B cell (primary cell): ENCODE results near the gene PAX6. TPM values are rescaled to one million over a fixed set of nuclear protein-coding genes. Genes with fewer than 3 reads are reported as not detected.

Source experiments
- ATAC-seq: fragments of 200-7000 bp; cut with Tn5 transposase; one replicate; pipeline ENCODE4 v1.10.0; 2021; ENCODE audit warnings: low read depth, mild to moderate bottlenecking, moderate number of reproducible peaks, moderate library complexity
- CTCF ChIA-PET: fragments of 350-600 bp; sonication (Branson Sonifier 250); formaldehyde crosslinking; loops from one replicate; lab custom pipeline; 2021; ENCODE audit warnings: antibody characterized with exemption, inconsistent platforms; lab: Charles Lee
- POLR2A ChIA-PET: fragments of 350-600 bp; sonication (Branson Sonifier 250); formaldehyde crosslinking; loops from one replicate; lab custom pipeline; 2021; ENCODE audit warnings: antibody characterized with exemption; lab: Charles Lee
- DNase-seq: peaks from one replicate; pipeline ENCODE4 v3.0.0; 2013
- H2AFZ ChIP-seq: 2 replicates; pipeline ENCODE4 v1.6.1; 2012; ENCODE audit warnings: mild to moderate bottlenecking, low read depth, low read length; ENCODE audit not compliant: insufficient read depth, poor library complexity, severe bottlenecking
- H3K27ac ChIP-seq, 2 donors: 1 replicate in 1 of 2; 2 replicates in 1 of 2; pipeline ENCODE4 v1.5.1; 2012 to 2013; ENCODE audit warnings: low read length in 2 of 2, mild to moderate bottlenecking in 2 of 2, moderate library complexity in 1 of 2
- H3K27me3 ChIP-seq, 4 experiments: fragments of 200-600 bp in 1 of 4; sonication (generic) in 1 of 4; replicated peaks in 1 of 4; 1 replicate in 2 of 4; 2 replicates in 2 of 4; pipeline versions ENCODE4 v1.6.1 to v1.7.0; 2013 to 2016; ENCODE audit warnings: low read length in 3 of 4, mild to moderate bottlenecking in 2 of 4, mixed read lengths in 1 of 4, moderate library complexity in 1 of 4; ENCODE audit not compliant: insufficient read depth in 4 of 4, control insufficient read depth in 3 of 4; ENCODE audit errors: control extremely low read depth in 1 of 4
- H3K36me3 ChIP-seq, 2 experiments: replicated peaks in 1 of 2; 1 replicate in 1 of 2; 2 replicates in 1 of 2; pipeline versions ENCODE4 v1.6.1 to v1.7.1; 2013; ENCODE audit warnings: low read length in 1 of 2; ENCODE audit not compliant: insufficient read depth in 2 of 2, control insufficient read depth in 1 of 2; ENCODE audit errors: control extremely low read depth in 1 of 2, extremely low read depth in 1 of 2
- H3K4me1 ChIP-seq, 2 donors: fragments of 200-600 bp in 1 of 2; sonication (generic) in 1 of 2; 1 replicate in 1 of 2; 2 replicates in 1 of 2; pipeline versions ENCODE4 v1.5.1 to v1.6.1; 2013 to 2017; ENCODE audit warnings: low read length in 2 of 2; ENCODE audit not compliant: control insufficient read depth in 2 of 2, insufficient read depth in 2 of 2
- H3K4me2 ChIP-seq: replicated peaks from 2 replicates; pipeline ENCODE3; 2012; ENCODE audit warnings: mild to moderate bottlenecking, low read depth, low read length; ENCODE audit not compliant: poor library complexity, severe bottlenecking
- H3K4me3 ChIP-seq, 5 experiments: fragments of 200-600 bp in 1 of 5; sonication (generic) in 1 of 5; 1 replicate in 3 of 5; 2 replicates in 2 of 5; pipeline versions ENCODE4 v1.5.1 to v1.7.0; 2011 to 2016; ENCODE audit warnings: low read length in 4 of 5, mild to moderate bottlenecking in 4 of 5, low read depth in 2 of 5, control low read depth in 1 of 5, moderate library complexity in 1 of 5; ENCODE audit not compliant: insufficient read depth in 1 of 5; ENCODE audit errors: control extremely low read depth in 1 of 5, extremely low read depth in 1 of 5
- H3K79me2 ChIP-seq: fragments of 200-600 bp; sonication (generic); one replicate; pipeline ENCODE4 v1.6.0; 2016; ENCODE audit warnings: low read length; ENCODE audit not compliant: control insufficient read depth, insufficient read depth
- H3K9ac ChIP-seq: fragments of 200-600 bp; sonication (generic); 2 replicates; pipeline ENCODE4 v1.6.1; 2017; ENCODE audit warnings: mild to moderate bottlenecking, low read length, moderate library complexity
- H3K9me3 ChIP-seq, 3 donors: one replicate each; pipeline versions ENCODE4 v1.6.1 to v1.7.1; 2013; ENCODE audit warnings: low read length in 2 of 3; ENCODE audit not compliant: control insufficient read depth in 2 of 3, insufficient read depth in 1 of 3; ENCODE audit errors: control extremely low read depth in 1 of 3
- H4K20me1 ChIP-seq: 2 replicates; pipeline ENCODE4 v1.6.0; 2012; ENCODE audit warnings: mild to moderate bottlenecking, low read length; ENCODE audit not compliant: insufficient read depth, control insufficient read depth, poor library complexity, severe bottlenecking
- H3K27ac Mint-ChIP-seq: one replicate; pipeline ENCODE4 v1.8.0; 2021; ENCODE audit warnings: mixed read lengths
- H3K27me3 Mint-ChIP-seq: one replicate; pipeline ENCODE4 v1.8.0; 2021; ENCODE audit warnings: mixed read lengths
- H3K4me1 Mint-ChIP-seq: one replicate; pipeline ENCODE4 v1.8.0; 2021; ENCODE audit warnings: mixed read lengths
- H3K4me3 Mint-ChIP-seq: one replicate; pipeline ENCODE4 v1.8.0; 2021; ENCODE audit warnings: mixed read lengths
- H3K9me3 Mint-ChIP-seq: one replicate; pipeline ENCODE4 v1.8.0; 2022; ENCODE audit warnings: mixed read lengths; ENCODE audit not compliant: insufficient read depth
- EZH2 ChIP-seq: IDR thresholded peaks from 2 replicates; pipeline ENCODE4 v1.6.1; 2012; ENCODE audit warnings: borderline replicate concordance, low read depth, mild to moderate bottlenecking, moderate library complexity, low read length; ENCODE audit not compliant: insufficient read depth, poor library complexity, severe bottlenecking
- WGBS: methylation state at CpG from one replicate; pipeline ENCODE4 v1.1.5; 2013; ENCODE audit warnings: missing lambda C conversion rate; ENCODE audit not compliant: insufficient coverage; 5-methylcytosine and 5-hydroxymethylcytosine counted together
- intact Hi-C: fragments of 100-400 bp; cut with micrococcal nuclease; formaldehyde crosslinking; loops from one replicate; pipeline ENCODE4 v1.10.0; 2022
- polyA plus RNA-seq: library from polyadenylated mRNA; depleted of rRNA; stranded (reverse); fragments of >200 nt; gene quantifications from 2 replicates; pipeline ENCODE4 v1.2.3, GENCODE V29; 2012
- total RNA-seq, 2 donors: library from RNA; stranded (reverse); fragments of 120-200 nt in 1 of 2; gene quantifications; 1 replicate in 1 of 2; 2 replicates in 1 of 2; pipeline versions ENCODE4 v1.2.3 to v1.2.4, GENCODE V29; 2013 to 2022
- TF ChIP-seq, protein P1 (sequence below): fragments of 200-600 bp; IDR thresholded peaks from one replicate; pipeline ENCODE4 v1.8.0; 2022; ENCODE audit warnings: antibody characterized with exemption, mild to moderate bottlenecking

Gene PAX6
- total and polyA plus RNA-seq, 2 donors (not counting 1 experiment from before 2014, with no cell fraction given): not detected

DNA sequence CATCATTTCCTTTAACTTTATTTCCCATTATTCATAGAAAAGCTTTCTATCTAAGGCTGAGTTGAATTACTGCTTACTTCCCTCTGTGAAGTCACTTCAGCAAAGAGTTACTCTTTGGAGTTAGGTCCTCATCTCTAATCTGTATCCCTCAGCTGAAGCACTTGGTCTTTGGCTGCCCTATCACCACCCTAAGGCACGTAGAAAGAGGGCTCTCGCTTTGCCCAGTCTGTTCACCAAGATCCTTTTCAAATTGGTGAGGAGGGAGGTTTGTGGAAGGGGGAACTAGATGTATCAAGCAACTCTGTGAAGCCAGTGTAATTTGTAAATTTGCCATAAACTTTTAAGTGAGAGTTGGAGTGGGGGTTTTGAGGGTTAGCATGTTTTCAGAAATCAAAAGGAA is 43.4 kb downstream of the PAX6 start:
- no peak overlapping the region for H3K27ac Mint-ChIP-seq
- H3K9me3 ChIP-seq: no peaks in the 10 kb centered on the region
- DNase-seq: no peak
- ChIA-PET POLR2A (no interaction called here), CTCF (no interaction called here)
- no peak overlapping the region for H3K4me3 ChIP-seq
- TF ChIP-seq, protein P1, sequence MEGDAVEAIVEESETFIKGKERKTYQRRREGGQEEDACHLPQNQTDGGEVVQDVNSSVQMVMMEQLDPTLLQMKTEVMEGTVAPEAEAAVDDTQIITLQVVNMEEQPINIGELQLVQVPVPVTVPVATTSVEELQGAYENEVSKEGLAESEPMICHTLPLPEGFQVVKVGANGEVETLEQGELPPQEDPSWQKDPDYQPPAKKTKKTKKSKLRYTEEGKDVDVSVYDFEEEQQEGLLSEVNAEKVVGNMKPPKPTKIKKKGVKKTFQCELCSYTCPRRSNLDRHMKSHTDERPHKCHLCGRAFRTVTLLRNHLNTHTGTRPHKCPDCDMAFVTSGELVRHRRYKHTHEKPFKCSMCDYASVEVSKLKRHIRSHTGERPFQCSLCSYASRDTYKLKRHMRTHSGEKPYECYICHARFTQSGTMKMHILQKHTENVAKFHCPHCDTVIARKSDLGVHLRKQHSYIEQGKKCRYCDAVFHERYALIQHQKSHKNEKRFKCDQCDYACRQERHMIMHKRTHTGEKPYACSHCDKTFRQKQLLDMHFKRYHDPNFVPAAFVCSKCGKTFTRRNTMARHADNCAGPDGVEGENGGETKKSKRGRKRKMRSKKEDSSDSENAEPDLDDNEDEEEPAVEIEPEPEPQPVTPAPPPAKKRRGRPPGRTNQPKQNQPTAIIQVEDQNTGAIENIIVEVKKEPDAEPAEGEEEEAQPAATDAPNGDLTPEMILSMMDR: no peak
- no peak for TF ChIP-seq EZH2
- no peaks in the 10 kb centered on the region for H3K27me3 ChIP-seq
- H3K4me1 Mint-ChIP-seq: no peaks in the 10 kb centered on the region
- intact Hi-C loops: no loop called here
- no peak for ATAC-seq
- no peaks in the 10 kb centered on the region for H3K9me3 Mint-ChIP-seq
- no peaks in the 10 kb centered on the region for H3K27me3 Mint-ChIP-seq
- no peak overlapping the region for H3K4me2 ChIP-seq
- H4K20me1 ChIP-seq: no peaks in the 10 kb centered on the region
- H2AFZ ChIP-seq: no peak overlapping the region
- H3K79me2 ChIP-seq: no peaks in the 10 kb centered on the region
- no peak overlapping the region for H3K9ac ChIP-seq
- H3K4me1 ChIP-seq: no peaks in the 10 kb centered on the region
- H3K27ac ChIP-seq: no peak overlapping the region
- no peaks in the 10 kb centered on the region for H3K36me3 ChIP-seq
- no peak overlapping the region for H3K4me3 Mint-ChIP-seq
- WGBS: no CpG with 5 or more reads among the region's 2 CpGs

DNA sequence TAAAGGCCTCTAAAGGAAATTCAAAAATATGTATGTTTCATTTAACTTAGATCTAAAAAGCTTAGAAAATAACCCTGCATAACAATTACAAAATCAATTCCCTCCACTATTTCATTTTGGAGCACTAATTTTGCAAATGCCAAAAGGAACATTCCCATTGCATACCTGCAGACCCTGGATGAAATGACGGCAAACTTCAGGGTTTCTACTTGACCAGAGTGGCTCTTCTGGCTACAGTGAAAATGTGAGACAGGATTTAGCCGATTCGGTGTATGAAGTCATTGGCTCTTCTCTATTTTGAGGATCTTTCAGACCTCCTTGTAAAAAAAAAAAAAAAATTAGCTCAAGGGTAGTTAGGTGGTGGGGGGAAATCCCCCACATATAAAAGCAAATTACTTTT is 44.1 kb downstream of the PAX6 start:
- H3K9ac ChIP-seq: no peak overlapping the region
- intact Hi-C loops: no loop called here
- H3K4me3 ChIP-seq: no peak overlapping the region
- DNase-seq (no peak), ATAC-seq (no peak)
- no peaks in the 10 kb centered on the region for H4K20me1 ChIP-seq
- H3K27me3 ChIP-seq: no peaks in the 10 kb centered on the region
- no peaks in the 10 kb centered on the region for H3K9me3 Mint-ChIP-seq
- POLR2A ChIA-PET: no interaction called here
- H3K36me3 ChIP-seq: no peaks in the 10 kb centered on the region
- H3K79me2 ChIP-seq: no peaks in the 10 kb centered on the region
- H3K4me1 ChIP-seq: no peaks in the 10 kb centered on the region
- H3K4me3 Mint-ChIP-seq: no peak overlapping the region
- no peaks in the 10 kb centered on the region for H3K9me3 ChIP-seq
- H3K27ac ChIP-seq: no peak overlapping the region
- TF ChIP-seq EZH2: no peak
- TF ChIP-seq, protein P1: no peak
- H3K4me1 Mint-ChIP-seq: no peaks in the 10 kb centered on the region
- H3K4me2 ChIP-seq: no peak overlapping the region
- H3K27me3 Mint-ChIP-seq: no peaks in the 10 kb centered on the region
- H3K27ac Mint-ChIP-seq: no peak overlapping the region
- CTCF ChIA-PET: no interaction called here
- H2AFZ ChIP-seq: no peak overlapping the region
- no CpG with 5 or more reads among the region's 3 CpGs for WGBS
